GM12872 (cell line): Measurements from ENCODE around the gene TRPM3.

Experiments
- TF ChIP-seq, protein P1 (sequence below): IDR thresholded peaks from 3 replicates; pipeline ENCODE4 v1.5.1; 2011; ENCODE audit warnings: low read depth, mild to moderate bottlenecking, low read length, moderate library complexity; ENCODE audit not compliant: insufficient read depth

The TRPM3 gene

DNA sequence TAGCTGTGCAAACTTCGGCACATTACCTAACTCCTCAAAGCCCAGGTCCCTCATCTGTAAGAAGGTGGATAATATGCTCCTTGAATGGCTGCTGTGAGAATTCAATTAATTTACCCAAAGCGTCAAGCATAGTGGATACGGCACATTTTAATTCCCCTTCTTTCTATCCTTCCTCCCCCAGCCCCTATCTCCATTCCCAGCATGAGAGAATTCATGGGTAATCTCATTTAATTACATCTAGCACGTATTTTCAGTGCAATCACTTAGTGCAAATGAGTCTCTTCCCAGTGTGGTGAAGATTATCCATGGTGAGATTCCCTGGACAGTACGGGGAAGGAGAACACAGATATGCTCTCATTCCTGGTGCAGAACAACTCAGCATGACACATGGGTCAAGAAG lies 145.6 kb downstream of the TRPM3 start:
- TF ChIP-seq, protein P1, sequence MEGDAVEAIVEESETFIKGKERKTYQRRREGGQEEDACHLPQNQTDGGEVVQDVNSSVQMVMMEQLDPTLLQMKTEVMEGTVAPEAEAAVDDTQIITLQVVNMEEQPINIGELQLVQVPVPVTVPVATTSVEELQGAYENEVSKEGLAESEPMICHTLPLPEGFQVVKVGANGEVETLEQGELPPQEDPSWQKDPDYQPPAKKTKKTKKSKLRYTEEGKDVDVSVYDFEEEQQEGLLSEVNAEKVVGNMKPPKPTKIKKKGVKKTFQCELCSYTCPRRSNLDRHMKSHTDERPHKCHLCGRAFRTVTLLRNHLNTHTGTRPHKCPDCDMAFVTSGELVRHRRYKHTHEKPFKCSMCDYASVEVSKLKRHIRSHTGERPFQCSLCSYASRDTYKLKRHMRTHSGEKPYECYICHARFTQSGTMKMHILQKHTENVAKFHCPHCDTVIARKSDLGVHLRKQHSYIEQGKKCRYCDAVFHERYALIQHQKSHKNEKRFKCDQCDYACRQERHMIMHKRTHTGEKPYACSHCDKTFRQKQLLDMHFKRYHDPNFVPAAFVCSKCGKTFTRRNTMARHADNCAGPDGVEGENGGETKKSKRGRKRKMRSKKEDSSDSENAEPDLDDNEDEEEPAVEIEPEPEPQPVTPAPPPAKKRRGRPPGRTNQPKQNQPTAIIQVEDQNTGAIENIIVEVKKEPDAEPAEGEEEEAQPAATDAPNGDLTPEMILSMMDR: no peak

DNA sequence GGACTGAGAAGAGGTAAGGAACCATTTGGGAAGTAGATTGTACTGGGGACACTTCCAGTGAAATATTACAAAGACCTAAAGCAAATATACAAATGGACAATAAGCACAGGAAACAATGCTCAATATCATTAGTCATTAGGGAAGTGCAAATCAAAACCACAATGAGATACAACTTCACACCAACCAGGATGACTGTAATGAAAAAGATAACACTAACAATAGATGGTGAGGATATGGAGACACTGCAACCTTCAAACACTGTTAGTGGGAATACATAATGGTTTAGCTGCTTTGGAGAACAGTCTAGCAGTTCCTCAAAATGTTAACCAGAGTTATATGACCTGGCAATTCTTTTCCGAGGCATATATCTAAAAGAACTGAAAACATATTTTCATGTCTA lies 149.7 kb downstream of the TRPM3 start:
- TF ChIP-seq, protein P1: no peak

DNA sequence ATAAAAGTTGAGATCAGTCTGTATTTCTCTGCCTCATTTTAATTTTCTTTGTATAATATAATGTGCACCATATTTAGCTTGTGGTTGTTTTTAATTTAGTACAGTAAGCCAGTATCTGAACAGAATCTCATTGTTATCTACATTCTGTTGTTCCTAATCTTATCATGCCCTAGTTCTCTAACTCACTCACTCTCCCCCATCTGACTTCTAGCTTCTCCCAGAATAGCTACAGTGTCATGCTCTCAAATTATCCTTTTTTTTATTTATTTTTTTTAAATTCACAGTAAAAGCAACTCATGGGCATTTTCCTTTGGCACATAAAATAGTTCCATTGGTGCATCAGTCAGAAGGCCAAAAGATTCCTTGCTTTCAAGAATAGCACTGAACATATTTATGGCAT lies 156.6 kb downstream of the TRPM3 start:
- TF ChIP-seq, protein P1: no peak

DNA sequence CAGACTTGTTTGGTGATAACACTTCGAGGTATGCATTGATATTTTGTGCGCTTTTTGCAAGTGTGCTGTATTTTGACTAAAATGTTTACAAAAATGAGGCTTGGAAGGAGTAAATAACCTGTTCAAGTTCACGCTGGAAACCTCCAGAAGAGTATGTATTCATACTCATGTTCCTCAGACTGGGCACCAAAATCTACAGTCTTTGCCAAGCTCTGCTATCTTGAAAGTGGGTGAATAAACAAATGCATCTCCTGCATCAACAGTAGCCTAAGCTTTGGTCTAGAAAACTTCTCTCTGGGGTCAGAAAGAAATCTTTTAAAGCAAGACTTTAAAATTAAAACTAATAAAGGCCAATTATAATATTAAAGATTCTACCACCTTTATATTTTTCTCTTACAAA lies 157.9 kb downstream of the TRPM3 start:
- TF ChIP-seq, protein P1: no peak

DNA sequence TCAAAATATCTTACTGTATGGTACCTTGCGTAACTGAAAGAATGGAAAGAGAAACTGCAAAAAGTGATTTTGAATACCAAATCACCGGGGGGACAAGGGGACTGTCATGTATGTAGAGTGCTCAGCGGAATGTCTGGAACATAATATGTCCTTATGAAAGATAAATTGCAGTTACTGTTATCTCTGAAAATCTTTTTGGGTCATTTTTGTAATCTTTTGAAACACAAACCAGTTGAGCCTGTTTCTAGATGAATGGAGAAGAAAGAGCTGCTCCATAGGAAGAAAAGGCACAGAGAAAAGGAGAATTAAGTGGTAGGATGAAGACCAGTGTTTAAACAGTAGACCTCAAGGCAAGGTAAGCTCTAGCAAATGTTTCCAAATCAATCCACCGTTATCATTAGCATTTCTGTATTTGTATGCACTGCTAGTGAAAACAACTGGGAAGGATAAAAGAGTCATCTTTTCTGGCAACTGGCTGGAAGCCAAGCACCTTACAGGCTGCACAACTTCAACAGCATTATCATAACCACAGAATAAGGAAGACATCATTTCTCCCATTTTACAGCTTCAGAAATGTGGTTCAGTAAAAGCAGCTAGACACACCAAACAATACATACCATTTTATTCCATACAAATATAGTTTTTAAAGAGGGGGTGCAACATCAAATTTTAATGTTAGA lies 158.5 kb downstream of the TRPM3 start:
- TF ChIP-seq, protein P1: no peak

DNA sequence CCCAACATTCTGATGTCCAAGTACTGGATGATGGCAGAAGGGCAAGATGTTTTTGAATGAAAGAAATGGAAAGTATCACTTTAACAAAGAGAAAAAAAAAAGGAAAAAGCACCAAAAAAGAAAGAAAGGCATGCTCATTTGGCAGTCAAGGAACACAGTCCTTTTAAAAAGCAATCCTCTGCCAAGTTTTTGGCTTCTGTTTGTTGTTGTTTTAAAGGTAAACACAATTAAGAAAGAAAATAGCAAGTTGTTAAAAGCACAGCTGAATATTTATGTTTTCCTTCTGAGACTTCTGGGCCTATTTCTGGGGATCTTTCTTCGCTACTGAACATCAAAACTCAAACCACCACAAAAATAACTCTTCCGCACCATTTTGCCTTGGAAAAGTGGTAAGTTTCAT lies 162.1 kb downstream of the TRPM3 start:
- TF ChIP-seq, protein P1: no peak

DNA sequence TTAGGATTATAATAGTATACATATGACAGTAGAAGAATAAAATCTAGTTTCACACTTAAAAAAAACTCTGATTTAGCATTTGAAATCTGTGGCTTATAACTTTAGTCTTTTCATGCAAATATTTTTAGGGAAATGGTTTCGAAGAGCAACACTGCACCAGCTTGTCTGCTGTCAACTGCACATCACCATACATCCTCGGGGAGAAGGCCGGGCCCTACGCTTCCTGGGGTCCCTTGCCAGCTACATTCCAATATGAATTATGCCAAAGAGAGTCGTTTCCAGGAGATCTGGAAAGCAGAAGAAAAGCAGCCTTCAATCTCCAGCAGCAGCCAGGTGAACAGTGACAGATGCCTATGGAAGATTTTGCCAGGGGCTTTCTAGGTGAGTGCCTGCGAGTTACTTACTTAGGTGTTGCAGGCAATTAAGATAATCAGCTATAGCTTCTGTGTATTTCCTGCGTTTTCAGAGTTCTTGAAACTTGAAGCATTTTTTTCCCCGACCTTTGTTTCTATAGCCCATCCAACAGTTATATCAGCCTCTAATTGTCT lies 166.8 kb downstream of the TRPM3 start:
- TF ChIP-seq, protein P1: no peak
